Retina (tissue), 1 donor: ENCODE measurements around the gene ASTN2.

Source experiments
- DNase-seq: peaks from one replicate; pipeline ENCODE4 v3.0.0-alpha.2; 2016

The ASTN2 gene

GRCh38 chr9:116435706-116436105, 979.2 kb downstream of the ASTN2 start:
- no peak for DNase-seq

GRCh38 chr9:116434314-116434713, 980.5 kb downstream of the ASTN2 start:
- DNase-seq: no peak

DNA sequence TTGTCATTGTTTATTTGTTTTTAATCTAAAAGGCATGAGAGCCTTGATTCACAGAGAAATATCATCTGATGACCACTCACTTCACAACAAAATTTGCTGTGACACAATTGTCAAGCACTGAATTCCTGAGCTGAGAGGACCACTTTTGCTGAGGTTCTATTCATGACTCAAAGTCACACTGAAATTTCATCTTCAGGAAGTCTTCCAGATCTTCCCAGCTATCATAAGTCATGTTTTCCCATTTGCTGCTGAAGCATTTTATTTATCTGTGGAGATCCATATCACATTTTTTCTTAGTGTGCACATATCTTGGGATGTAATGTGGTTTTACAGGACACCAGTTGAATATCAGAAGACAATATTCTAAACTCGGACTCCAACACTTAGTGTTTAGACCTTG, 982.8 kb downstream of the ASTN2 start:
- no peak for DNase-seq

GRCh38 chr9:116430849-116431248, 984.0 kb downstream of the ASTN2 start:
- DNase-seq: no peak

GRCh38 chr9:116425244-116425643, 989.6 kb downstream of the ASTN2 start:
- DNase-seq: no peak

DNA sequence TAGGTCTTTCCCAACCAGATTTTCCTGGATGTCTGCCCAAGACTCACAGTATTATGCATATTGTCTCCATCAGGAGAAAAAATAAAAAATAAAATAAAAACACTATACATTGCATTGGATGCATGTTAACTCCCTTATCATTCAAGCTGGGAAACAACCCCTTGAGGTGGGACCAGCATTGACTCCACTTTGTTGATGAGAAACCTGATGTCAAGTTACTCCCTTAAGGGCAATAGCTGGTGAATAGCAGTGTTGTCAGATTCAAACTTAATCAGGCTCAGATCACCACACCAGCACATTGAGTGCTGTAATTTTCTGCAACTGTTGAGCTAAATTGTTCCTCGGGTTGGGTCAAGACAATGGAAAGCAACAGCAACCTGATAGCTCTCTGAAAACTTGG, 991.7 kb downstream of the ASTN2 start:
- DNase-seq: no peak

DNA sequence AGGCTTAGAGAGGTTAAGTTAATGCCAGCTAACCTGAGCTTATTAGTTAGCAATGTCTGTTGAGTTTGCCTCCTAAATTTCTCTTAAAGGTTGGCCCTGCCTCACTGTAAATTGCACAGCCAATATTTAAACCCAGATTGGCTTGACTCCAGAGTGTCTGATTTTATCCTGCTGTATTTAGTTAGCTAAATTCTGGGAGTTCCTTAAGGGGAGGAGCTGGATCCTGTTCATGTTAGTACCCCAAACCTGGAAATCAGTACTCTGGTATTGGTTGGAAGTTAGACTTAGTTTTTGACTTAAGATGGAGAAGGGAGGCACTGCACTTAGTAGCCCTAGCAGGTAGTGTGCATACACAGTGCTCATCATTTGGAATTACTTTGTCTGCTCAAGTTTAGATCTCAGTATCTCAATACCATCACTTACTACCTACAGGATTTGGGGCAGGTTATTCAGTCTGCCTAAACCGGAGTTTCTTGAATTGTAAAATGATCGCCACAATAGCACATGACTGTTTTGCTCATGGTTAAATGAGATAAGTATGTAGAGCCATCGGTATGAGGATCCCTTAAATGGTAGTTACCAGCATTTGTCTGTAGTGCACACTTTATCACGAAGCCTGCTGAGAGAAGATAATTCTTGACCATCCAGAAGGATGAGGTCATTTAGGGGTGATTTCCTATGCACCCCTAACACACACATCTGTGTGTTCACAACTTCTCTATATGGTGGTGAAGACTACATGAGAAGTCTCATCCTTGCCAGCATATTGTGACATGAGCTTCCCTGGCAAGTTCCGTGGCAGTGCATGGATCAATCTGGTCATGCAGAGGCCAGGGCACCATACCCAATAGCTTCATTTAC, 992.5 kb downstream of the ASTN2 start:
- DNase-seq: no peak

DNA sequence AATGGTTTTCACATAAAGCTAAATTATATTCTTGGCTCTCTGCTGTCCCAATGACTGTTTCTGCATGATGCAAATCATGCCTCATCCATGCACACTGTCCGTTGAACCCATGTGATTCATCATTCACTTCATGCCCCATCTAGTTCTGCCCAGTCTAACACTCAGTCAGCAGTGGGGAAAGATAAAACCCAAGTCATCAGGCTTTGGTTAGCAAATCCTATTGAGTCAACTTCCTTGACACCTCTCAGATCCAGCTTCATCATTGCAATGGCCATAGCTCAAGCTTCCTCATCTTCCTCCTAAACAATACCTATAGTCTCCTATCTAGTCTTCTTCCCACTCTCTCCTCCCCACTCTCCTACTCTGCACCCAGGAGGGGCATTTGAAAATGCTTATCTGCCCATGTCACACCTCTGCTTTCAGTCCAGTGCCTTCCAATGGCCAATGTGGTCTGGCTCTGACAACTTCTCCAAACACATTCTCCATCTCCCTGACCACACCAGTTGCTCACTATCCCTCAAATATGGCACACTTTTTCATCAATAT, 993.8 kb downstream of the ASTN2 start:
- no peak for DNase-seq

- DNase-seq: no peak
These were observed 995.7 kb downstream of the ASTN2 start for GRCh38 chr9:116419181-116419580.

DNA sequence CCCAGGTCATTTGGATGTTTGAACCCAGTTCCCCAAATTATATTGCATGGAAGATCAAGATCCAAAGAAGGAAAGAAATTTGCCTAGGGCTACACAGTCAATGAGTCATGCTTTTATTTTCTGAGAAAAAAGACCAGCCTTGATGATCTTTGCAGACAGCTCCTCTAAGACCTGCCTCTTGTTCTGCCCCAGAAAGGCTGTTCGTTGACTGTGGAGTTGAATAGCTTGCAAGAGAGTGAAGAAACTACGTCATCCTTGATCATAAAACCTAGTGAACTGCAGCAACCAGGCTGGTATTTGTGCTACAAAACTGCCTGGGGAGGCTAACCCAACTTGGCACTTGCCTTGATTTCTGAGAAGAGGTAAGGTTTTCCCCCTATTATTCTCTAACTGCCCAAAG, 997.4 kb downstream of the ASTN2 start:
- DNase-seq: no peak

- DNase-seq: no peak
These were observed 998.4 kb downstream of the ASTN2 start for GRCh38 chr9:116416421-116416820.

DNA sequence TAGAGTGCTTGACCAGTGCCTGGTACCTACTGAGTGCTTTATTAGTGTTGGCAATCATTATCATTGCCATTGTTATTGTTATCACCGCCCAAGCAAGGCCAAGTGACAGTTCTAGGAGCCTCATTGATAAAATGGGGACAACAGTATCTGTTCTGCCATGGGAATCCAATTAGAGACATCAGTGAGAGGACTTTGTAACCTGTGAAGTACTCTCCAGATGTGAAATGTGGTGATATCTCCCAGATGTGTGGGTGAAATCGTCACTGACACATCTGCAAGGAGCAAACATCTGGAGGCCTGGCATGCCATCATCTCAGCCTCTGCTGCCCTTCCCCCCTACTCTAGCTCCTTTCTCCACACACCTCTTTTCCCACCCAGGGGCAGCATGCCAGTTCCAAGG, 1000.5 kb downstream of the ASTN2 start:
- no peak for DNase-seq

DNA sequence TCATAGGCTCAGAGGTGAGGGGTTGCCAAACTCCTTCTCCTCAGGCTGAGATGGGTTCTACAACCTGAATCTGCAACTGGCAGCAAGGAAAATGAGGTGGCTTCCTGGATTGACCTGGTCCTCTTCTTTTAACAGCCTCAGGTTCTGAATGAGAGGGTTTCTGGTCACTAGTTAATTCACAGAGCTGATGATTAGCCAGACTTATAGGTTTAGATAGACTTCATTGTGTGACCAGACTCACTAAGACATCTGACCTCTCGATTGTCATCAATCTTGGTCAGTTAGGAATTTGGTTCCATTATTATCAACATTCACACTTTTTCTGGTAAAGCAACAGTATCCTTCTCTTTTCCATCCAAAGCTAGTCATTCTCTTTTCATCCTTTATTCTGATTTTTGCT, 1003.4 kb downstream of the ASTN2 start:
- no peak for DNase-seq

DNA sequence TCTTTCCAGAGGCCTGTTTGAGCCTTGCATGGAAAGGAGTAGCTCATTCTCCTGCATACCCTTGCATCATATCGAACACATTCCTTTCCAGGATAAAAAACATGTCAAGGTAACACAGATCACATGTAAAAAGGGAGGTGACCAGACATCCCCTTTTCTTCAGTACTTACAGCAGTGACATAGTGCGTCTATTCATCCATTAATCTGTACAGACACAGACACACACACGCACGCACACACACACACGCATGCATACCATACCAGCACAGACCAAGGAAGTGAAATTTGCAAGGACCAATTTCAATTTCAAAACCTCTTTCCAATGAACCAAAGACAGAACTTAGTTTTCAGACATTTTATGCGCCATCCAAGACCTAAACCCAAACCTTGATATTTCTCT, 1005.2 kb downstream of the ASTN2 start:
- no peak for DNase-seq

DNA sequence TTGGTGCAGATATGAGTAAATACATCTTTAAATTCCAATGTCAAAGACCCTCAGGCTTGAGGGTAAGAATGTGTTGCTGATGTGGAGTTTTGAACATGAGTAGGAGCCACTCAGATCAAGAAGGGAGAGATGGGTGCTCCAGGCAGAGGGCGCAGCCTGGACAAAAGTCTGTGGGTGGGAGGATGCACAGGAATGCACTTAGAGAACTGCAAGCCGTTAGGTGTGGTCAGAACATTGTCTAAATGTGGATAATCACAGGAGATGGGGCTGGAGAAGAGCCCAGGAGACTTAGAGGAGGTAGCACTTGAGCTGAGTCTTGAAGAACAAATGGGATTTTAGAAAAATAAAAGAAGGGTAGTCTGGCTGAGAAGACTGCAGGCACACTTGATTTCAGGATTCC, 1005.7 kb downstream of the ASTN2 start:
- DNase-seq: no peak

- no peak for DNase-seq
These were observed 1008.4 kb downstream of the ASTN2 start for GRCh38 chr9:116406469-116406868.

DNA sequence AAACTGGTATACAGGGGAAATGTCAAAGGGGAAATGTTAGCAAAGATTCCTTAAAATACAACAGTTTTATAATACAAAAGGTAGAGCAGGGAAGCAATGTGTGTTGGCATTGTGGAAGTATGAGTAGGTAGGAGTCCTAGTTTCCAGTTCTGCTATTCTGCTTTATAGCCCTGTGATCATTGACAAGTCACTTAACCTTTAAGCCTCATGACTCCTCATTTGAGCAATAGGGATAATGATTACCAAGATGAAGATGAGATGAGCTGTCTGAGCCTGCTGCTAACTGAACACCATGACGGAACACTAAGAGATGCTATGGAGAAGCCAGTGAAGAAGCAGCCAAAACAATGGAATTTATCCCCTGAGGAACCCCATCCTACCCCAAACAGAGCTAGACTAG, 1009.5 kb downstream of the ASTN2 start:
- no peak for DNase-seq

DNA sequence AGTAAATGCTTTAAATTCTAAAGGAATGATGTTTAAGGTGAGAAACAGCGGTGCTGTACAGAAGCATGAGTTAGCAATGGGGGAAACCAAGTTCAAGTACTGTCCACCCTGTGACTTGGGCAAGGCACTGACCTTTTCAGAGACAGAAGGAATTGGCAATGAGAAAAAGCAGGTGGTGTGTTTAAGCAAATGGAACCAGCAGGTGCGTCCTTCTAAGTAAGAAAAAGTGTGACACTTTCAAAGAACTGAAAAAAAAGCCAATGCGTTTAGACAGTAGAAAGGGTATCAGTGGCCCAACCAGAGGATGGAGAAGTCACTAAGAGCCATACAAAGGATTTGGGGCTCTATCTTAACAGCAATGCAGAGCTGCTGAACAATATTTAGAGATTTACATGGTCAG, 1010.6 kb downstream of the ASTN2 start:
- no peak for DNase-seq

DNA sequence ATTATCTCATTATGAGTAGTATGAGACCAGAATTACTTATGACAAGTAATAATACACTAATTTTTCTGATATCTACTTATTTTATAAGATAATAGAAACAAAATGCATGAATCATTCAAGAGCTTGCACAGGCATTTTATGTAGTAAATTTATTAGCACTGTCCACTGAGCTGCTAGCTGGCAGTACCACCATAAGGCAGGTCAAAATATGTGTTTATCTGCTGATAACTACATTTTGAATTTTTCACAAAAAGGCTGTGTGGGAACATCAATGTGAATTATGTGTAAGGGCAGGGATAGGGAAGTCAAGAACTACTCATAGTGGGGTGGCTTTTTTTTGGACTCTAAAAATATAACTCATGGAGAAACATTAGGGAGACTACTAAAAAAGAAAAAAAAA, 1011.7 kb downstream of the ASTN2 start:
- no peak for DNase-seq

DNA sequence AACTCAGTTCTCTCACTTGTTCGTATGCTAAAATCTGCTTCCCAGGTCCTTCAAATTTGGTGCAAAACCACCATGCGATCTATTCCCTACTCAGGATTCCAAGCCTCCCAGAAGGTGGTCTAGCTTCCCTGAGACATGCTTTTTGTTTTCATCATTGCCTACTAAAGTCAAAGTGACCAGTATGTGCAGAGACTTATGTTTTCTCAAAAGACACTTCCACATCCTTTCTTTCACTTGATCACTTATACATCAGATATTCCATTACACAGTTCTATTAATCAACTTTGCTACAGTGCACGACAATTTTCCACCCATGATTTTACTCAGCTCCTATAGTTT, 1019.2 kb downstream of the ASTN2 start:
- DNase-seq: no peak

DNA sequence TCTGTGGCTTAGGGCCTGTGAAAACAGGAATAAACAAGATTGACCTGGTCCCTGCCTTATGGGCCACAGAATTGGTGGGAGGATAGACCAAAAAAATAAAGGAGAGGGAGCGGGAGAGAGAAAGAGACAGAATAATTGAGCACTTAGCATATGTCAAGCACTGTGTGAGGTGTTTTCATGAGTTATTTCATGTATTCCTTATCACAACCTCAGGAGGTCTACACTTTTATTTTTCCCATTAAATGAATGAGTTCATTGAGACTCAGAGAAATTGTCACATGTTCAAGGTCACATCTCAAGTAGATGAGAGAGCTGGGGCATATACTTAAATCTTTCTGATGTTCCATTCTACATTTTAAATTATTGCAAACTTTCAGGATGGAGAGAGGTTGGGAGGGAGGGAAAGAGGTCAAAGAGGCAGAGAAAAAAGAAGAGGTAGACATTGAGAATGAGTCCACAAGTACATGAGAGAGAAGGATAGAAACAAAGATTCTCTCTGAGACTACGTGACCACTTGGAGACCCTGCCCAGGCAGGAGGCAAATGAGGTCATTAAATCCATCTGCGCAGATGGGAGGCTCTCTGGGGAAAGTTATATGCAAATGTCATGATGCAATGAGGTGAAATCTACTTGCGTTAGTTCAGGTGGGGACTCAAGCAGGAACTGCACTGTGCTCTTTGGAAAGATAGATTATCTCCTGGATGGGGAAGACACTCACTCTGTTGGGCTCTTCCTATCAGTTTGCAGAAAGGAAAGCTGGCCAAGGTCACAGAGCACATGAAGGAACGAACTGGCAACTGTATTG, 1019.8 kb downstream of the ASTN2 start:
- no peak for DNase-seq

- no peak for DNase-seq
These were observed 1020.8 kb downstream of the ASTN2 start for GRCh38 chr9:116394070-116394469.

DNA sequence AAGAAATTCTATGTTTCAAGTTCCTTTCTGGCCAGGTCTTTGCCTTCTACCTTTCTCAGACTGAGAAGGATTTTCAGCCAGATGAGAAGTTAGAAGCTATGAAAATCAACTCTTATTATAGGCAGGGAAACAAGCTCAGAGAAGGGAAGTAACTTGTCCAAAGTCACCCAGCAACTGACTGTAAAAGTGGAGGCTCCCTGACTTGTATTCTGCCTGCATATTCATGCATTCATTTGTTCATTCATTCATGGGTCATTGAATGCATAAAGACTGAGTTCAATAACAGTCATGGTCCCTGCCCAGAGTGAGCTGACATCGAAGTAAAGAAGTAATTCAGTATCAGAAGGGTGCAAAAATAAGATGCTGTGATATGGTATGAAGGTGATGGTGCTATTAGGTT, 1021.7 kb downstream of the ASTN2 start:
- DNase-seq: no peak

DNA sequence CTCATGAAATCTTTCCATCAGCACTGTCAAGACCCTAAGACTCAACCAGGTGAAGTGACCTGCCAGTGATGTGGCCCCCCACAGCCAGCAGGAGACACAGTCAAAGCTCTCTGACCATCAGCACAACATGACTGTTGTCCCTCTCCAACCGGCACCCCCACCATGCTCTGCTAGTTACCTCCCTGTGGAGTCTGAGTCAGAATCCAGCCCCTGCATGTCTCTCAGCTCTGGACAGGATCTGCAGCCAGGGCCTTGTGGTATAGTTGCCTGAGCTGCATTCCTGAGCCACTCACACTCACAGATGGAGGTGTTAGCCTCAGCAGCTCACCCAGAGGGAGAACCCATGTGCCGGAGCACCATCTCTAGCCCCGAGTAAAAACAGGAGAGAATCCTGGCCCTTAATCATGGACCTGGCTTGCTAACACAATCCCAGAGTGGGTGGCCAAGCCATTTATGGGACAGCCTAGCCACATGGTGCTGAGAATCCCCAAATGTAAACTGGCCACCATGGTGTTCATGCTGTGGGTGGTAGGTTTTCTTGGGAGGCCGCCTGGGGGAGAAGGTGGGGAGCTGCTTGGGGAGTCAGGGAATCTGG, 1023.5 kb downstream of the ASTN2 start:
- no peak for DNase-seq
